Nephron (organoid): ENCODE data around the gene ATP1A1.

ENCODE experiments used
- H3K27ac Mint-ChIP-seq, 3 experiments: 2 replicates each; pipeline ENCODE4 v1.8.0; 2020; ENCODE audit warnings: mixed read lengths in 3 of 3, mild to moderate bottlenecking in 2 of 3, moderate library complexity in 1 of 3
- H3K27me3 Mint-ChIP-seq: 2 replicates; pipeline ENCODE4 v1.8.0; 2021; ENCODE audit warnings: low read depth, mild to moderate bottlenecking, moderate library complexity, mixed read lengths
- H3K36me3 Mint-ChIP-seq: 2 replicates; pipeline ENCODE4 v1.8.0; 2020; ENCODE audit warnings: low read depth, mixed read lengths
- H3K4me1 Mint-ChIP-seq: 2 replicates; pipeline ENCODE4 v1.8.0; 2020; ENCODE audit warnings: mixed read lengths
- H3K4me3 Mint-ChIP-seq, 3 experiments: 2 replicates each; pipeline ENCODE4 v1.8.0; 2020; ENCODE audit warnings: mild to moderate bottlenecking in 3 of 3, mixed read lengths in 3 of 3, moderate library complexity in 2 of 3
- H3K9me3 Mint-ChIP-seq: 2 replicates; pipeline ENCODE4 v1.8.0; 2020; ENCODE audit warnings: mixed read lengths
- TF ChIP-seq, protein P1 (sequence below), 3 experiments: fragments of 200-600 bp; sonication (generic); IDR thresholded peaks; one replicate each; pipeline ENCODE4 v1.5.0; 2021; ENCODE audit warnings: antibody characterized with exemption in 3 of 3; ENCODE audit not compliant: unreplicated experiment in 3 of 3

ATP1A1 gene

DNA sequence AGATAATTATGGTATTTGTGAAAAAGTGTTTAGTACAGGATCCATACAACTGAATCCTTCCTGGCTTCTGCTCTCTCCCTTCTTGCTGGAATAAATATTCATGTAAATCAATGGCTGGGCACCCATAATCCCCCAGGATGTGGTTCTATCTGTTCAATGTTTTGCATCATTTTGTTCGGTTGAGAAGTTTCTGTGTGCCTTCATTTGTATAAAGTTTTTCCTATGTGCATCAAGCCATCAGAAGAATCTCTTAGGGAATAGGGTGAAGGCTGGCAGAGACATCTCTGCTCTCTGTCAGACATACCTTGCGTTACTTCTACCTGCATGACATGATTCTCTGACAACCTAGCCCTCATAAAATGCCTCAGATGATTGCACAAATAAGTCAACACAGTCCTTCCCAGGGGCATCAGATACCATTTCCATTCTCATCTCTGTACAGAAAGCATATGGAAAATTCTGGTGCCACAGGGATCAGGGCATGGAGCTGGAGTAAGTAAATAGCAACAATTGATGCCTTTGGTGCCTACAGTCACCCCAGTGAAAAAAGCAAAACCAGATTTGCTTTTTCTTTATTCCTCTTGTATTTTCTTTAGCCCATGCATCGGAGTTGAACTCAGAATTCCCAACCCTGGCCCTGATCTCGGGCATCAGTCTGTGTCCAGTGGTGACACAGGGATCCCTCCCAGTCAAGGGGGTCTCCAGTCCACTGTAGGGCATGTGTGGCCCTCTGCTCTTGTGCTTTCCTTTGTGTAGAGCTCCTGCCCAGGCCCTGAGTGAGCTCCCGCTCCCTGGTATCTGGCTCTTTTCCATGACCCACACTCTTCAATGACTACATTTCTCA lies 39.7 kb upstream of the ATP1A1 start:
- peaks cover 25% of the 10 kb centered on the region for H3K4me1 Mint-ChIP-seq
- no peaks in the 10 kb centered on the region for H3K9me3 Mint-ChIP-seq
- no peaks in the 10 kb centered on the region for H3K27me3 Mint-ChIP-seq
- TF ChIP-seq, protein P1, sequence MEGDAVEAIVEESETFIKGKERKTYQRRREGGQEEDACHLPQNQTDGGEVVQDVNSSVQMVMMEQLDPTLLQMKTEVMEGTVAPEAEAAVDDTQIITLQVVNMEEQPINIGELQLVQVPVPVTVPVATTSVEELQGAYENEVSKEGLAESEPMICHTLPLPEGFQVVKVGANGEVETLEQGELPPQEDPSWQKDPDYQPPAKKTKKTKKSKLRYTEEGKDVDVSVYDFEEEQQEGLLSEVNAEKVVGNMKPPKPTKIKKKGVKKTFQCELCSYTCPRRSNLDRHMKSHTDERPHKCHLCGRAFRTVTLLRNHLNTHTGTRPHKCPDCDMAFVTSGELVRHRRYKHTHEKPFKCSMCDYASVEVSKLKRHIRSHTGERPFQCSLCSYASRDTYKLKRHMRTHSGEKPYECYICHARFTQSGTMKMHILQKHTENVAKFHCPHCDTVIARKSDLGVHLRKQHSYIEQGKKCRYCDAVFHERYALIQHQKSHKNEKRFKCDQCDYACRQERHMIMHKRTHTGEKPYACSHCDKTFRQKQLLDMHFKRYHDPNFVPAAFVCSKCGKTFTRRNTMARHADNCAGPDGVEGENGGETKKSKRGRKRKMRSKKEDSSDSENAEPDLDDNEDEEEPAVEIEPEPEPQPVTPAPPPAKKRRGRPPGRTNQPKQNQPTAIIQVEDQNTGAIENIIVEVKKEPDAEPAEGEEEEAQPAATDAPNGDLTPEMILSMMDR (IDR thresholded peaks at IDR 0.05; ENCODE audit: unreplicated experiment in 3 of 3) = no peak
- H3K27ac Mint-ChIP-seq = peak overlapping the region in 2 of 3 experiments; percentile 24 to 77
- H3K36me3 Mint-ChIP-seq = no peaks in the 10 kb centered on the region
- peak overlapping the region in 1 of 3 experiments; percentile 1 for H3K4me3 Mint-ChIP-seq

GRCh38 chr1:116334015-116334547 lies 39.0 kb upstream of the ATP1A1 start:
- peak overlapping the region in 2 of 3 experiments; percentile 24 to 77 for H3K27ac Mint-ChIP-seq
- peaks cover 25% of the 10 kb centered on the region for H3K4me1 Mint-ChIP-seq
- H3K27me3 Mint-ChIP-seq = no peaks in the 10 kb centered on the region
- no peaks in the 10 kb centered on the region for H3K36me3 Mint-ChIP-seq
- H3K9me3 Mint-ChIP-seq = no peaks in the 10 kb centered on the region
- TF ChIP-seq, protein P1 (IDR thresholded peaks at IDR 0.05; ENCODE audit: unreplicated experiment in 3 of 3) = no peak
- H3K4me3 Mint-ChIP-seq = peak overlapping the region in 1 of 3 experiments; percentile 1

DNA sequence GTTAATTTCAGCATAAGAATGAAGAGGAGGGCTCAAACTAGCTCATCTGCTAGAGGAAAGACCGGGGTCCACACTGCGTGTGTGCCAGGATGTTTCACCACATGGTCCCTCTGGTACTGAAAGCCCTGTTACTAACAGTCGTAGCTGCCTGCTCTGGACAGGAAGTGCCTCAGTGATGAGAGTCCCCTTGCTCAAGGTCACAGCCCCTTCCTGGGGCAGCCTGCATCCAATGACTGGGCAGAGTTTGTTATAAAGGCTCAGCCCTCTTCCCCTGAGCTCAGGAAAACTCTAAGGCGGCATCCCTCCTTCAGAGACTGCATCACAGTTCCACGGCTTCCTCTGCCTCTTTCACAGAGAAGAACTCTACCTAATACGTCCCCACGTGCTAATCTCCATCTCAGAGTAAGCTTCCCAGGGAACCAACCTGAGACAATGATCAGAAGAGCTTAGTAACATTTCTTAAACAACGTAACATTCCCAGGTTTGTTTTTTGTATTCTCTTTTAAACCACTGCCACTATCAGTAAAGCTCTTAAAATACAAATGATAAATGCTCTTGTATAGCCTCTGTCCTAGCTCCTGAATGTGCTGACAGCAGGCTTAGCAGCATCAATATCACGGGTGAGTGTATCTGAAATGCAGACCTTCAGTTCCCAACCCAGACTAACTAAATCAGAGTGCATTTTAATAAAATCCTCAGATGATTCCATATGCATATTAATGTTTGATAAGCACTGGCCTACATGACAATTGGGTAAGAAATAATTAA lies 38.0 kb upstream of the ATP1A1 start:
- H3K4me1 Mint-ChIP-seq = peaks cover 19% of the 10 kb centered on the region
- H3K4me3 Mint-ChIP-seq = no peak overlapping the region
- H3K36me3 Mint-ChIP-seq = no peaks in the 10 kb centered on the region
- TF ChIP-seq, protein P1 (IDR thresholded peaks at IDR 0.05; ENCODE audit: unreplicated experiment in 3 of 3) = no peak
- no peaks in the 10 kb centered on the region for H3K27me3 Mint-ChIP-seq
- no peaks in the 10 kb centered on the region for H3K9me3 Mint-ChIP-seq
- peak overlapping the region in 1 of 3 experiments; percentile 77 for H3K27ac Mint-ChIP-seq

DNA sequence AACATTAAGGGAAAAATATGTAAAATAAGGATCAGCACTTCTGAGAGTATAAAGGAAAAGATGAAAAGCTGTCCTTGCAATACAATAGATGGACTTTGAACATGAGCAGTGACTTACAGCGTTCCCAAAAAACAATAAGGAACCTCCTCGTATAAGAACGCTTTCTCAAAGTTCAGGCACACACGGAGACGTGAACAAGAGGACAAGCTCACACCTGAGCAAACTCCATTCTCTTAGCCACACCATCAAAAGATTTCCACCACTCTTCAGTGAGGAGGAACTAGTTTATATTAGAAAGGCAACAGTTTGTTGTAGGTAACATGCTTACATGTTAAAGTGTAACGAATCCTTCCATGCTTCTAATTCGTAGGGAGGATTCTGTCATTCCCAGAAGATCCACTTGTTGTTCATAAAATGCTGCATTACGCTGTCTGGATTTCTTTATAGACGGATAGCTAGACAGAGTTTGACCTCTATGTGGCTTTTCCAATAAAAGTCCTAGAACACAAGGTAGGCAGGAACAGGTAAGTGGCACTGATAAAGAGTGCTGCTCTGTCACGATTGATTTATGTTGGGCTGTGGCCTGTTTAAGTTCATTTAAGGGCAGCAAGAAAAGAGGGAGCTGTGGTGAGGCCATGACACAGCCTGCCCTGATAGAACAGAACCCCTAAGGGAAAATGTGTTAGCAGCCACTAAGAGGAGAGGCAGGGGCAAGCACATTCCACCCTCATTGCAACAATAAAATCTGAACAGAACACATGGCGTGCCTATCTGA lies 37.0 kb upstream of the ATP1A1 start:
- Mint-ChIP-seq H3K27ac (peak overlapping the region in 1 of 3 experiments; percentile 63), H3K9me3 (no peaks in the 10 kb centered on the region), H3K4me3 (no peak overlapping the region), H3K4me1 (peaks cover 15% of the 10 kb centered on the region), H3K27me3 (no peaks in the 10 kb centered on the region), H3K36me3 (no peaks in the 10 kb centered on the region)
- TF ChIP-seq, protein P1 (IDR thresholded peaks at IDR 0.05; ENCODE audit: unreplicated experiment in 3 of 3) = no peak

- H3K9me3 Mint-ChIP-seq = no peaks in the 10 kb centered on the region
- TF ChIP-seq, protein P1 (IDR thresholded peaks at IDR 0.05; ENCODE audit: unreplicated experiment in 3 of 3) = no peak
- peaks cover 15% of the 10 kb centered on the region for H3K4me1 Mint-ChIP-seq
- no peaks in the 10 kb centered on the region for H3K36me3 Mint-ChIP-seq
- no peak overlapping the region for H3K27ac Mint-ChIP-seq
- H3K4me3 Mint-ChIP-seq = no peak overlapping the region
- no peaks in the 10 kb centered on the region for H3K27me3 Mint-ChIP-seq
Measured at GRCh38 chr1:116337398-116337797, 35.6 kb upstream of the ATP1A1 start.
